IPS-NIHi7 (cell line): Measurements from ENCODE around the gene RTKN.
"Not testable (repeated sequence)": the region's sequence is repeated elsewhere in the genome, so short reads cannot be mapped to it uniquely, and the experiment has no call there.

Experiments
- DNase-seq: peaks from one replicate; pipeline ENCODE4 v3.0.0; 2012; ENCODE audit warnings: mixed read lengths; ENCODE audit errors: extremely low spot score

RTKN gene

GRCh38 chr2:74441690-74442482 lies at the start of gene RTKN:
RTKN (minus strand) TSS chr2:74441937; CDS start chr2:74441816, 121 bp downstream.
- DNase-seq = peak; percentile 84

- no peak for DNase-seq
Measured at GRCh38 chr2:74489906-74490305, 48.2 kb upstream of the RTKN start.

GRCh38 chr2:74488643-74489481 lies 47.1 kb upstream of the RTKN start:
- no peak for DNase-seq

- DNase-seq = no peak
Measured at GRCh38 chr2:74486141-74486540, 44.4 kb upstream of the RTKN start.

GRCh38 chr2:74483675-74484164 lies 42.0 kb upstream of the RTKN start:
- DNase-seq = not testable (repeated sequence)

- DNase-seq = peak; percentile 91
Measured at GRCh38 chr2:74482801-74483674, 41.3 kb upstream of the RTKN start, which contains the start of the genes CCDC142 and TTC31. CCDC142 (minus strand) TSS chr2:74482998; CDS start chr2:74482837, 161 bp downstream. TTC31 (plus strand) TSS chr2:74483081; CDS start chr2:74483096, 15 bp downstream.

GRCh38 chr2:74481961-74482800 lies 40.4 kb upstream of the RTKN start:
- DNase-seq = peak; percentile 46

- no peak for DNase-seq
Measured at GRCh38 chr2:74481431-74481830, 39.7 kb upstream of the RTKN start.

GRCh38 chr2:74474899-74475298 lies 33.2 kb upstream of the RTKN start:
- DNase-seq = peak; percentile 36

GRCh38 chr2:74474481-74474880 lies 32.7 kb upstream of the RTKN start:
- DNase-seq = no peak

- no peak for DNase-seq
Measured at GRCh38 chr2:74472945-74473258, 31.2 kb upstream of the RTKN start.

GRCh38 chr2:74472086-74472944 lies 30.6 kb upstream of the RTKN start, which contains the start of gene MRPL53:
MRPL53 (minus strand) TSS chr2:74472680; CDS start chr2:74472660, 20 bp downstream.
- DNase-seq = peak; percentile 80

GRCh38 chr2:74471332-74472065 lies 29.8 kb upstream of the RTKN start:
- DNase-seq = no peak

GRCh38 chr2:74470742-74471141 lies 29.0 kb upstream of the RTKN start:
- not testable (repeated sequence) for DNase-seq

- no peak for DNase-seq
Measured at GRCh38 chr2:74464406-74464805, 22.7 kb upstream of the RTKN start.

GRCh38 chr2:74462786-74463105 lies 21.0 kb upstream of the RTKN start:
- no peak for DNase-seq

GRCh38 chr2:74462054-74462785 lies 20.5 kb upstream of the RTKN start:
- no peak for DNase-seq
